Measurements from ENCODE around the gene CHKA.

CHKA gene

DNA sequence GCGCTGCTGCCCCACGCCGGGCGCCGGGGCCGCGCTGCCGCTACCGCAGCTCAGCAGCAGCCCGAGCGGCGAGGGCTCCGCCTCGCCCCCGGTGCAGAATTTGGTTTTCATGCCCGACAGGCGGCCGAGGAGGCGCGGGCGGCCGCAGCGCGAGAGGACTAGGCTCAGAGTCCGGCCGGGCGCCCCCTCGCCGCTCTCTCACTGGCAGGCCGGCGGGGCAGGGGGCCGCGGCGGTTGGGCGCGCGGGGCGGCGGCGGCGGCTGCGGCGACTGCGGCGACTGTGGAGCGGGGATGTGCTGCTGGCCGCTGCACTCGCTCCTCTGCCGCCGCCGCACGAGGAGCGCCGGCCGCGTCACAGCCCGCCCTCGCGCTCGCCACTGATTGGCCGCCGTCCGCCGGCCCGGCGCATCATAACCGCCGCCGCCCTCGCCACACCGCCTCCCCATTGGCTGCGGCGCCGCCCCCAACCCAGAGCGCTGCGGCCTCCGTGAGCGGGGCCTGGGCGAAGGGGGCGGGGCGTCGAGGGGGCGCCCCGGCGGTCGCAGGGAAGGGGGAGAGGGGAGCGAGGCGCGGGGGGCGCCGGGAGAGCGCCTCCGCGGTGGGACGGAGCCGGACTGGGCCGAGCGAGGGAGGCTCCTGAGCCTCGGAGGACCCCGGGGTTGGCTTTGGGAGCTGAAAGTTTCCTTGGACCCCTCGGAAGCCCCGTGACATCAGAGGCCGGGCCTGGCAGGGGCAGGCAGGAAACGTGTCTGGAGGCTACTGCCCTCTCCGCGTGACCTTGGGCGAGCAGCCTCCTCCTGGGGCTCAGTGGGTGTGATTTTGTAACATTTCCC lies at the start of gene CHKA:
CHKA (minus strand) TSS at position 322 of the 833 bp plus-strand sequence; CDS start at position 111, 211 bp downstream.
- DNase-seq (ENCODE audit: low read depth), result peak; percentile 39

DNA sequence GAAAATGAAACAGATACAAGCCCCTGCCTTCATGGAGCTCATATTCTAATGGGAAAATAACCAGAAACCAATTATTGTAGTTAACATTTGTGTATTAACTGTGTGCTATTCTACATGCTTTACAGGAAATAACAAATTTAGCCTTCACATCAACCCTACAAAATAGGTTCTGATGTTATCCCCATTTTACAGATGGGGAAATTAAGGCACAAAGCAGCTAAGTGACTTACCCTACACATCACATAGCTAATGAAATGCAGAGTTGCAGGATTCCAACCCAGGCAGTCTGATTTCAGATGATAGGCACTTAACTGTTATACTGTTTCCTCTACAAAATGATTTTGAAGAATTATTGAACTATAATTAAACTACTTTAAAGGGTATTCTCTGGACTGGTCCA lies 48.3 kb upstream of the CHKA start:
- DNase-seq (ENCODE audit: low read depth), result no peak

DNA sequence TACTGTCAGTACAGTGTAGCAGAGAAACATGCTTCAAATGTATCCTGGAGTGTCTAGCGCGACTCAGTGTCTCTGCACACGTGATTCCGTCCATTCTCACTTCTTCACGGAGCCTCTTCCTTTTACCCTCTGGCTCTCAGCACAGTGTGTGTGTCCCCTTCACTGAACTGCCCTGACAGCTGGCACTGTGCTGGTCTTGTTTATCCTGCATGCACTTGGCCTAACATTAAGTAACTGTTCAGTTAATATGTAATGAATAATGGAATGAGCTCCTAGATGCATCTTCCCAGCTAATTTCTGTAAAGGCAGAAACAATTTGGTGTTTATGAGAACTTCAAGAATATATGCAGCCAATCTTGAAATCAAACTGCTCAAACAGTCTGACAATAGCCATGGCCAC lies 47.5 kb upstream of the CHKA start:
- DNase-seq (ENCODE audit: low read depth), result no peak

DNA sequence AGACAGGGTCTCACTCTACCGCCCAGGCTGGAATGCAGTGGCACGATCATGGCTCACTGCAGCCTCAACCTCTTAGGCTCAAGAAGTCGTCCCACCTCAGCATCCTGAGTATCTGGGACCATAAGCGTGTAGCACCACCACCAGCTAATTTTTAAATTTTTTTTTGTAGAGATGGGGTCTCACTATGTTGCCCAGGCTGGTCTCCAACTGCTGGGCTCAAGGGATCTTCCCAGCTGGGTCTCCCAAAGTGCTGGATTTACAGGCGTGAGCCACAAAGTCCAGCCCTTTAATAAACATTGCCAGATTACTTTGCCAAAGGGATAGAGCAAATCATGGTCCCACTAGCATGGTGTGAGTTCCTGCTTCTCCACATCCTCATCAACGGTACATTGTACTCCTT lies 46.3 kb upstream of the CHKA start:
- no peak for DNase-seq (ENCODE audit: low read depth)

DNA sequence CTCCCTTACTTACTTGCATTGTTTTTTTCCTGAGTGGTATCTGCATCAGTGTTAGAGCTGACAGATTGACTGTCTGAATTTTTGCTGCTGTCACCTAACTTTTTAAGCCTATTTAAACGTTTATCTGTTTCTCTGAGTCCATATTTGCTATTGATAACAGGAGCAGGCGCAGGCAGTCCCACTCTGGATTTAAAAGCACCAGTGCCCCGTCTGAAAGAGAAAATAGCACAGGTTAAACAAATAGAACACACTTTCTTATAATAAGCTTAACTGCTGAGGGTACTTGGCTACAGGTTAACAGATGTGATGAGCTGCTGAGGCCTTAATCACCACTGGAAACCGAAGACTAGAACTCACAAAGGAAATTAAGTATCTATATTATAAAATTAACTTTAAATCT lies 45.8 kb upstream of the CHKA start:
- DNase-seq (ENCODE audit: low read depth), result no peak

DNA sequence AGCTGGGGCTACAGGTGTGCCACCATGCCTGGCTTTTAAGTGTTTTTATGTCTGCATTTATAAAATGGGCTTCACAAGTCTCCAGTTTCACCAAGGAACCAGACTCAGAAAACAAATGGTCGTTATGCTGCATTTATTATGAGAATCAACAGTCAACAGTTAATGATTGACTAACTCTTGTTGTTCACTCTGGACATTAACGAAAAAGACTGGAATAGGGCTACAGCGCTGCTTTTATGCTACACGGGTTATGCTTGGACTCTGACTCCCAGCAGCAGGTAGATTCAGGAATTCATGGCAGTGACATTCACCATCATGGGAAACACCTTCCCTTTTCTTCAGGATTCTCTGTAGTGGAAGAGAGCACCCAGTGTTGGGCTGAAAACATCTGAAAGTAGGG lies 44.4 kb upstream of the CHKA start:
- no peak for DNase-seq (ENCODE audit: low read depth)

DNA sequence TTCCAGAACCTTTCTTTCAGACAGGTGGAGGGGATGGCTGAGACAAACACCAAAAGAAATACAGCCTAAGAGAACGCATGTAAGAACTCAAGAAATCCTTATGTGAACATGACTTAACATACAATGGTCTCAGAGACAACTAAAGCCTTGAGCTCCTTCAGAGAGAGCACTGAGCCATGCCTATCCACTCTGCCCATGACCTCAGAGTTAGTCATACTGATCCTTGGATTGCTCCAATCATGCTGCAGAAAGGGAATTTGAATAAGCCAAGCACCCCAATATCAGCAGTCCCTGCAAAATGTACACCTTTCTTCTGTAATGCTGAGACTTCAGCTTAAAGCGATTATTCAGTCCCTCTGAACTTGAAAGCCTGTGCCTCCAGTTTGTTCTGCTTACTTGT lies 43.2 kb upstream of the CHKA start:
- no peak for DNase-seq (ENCODE audit: low read depth)

DNA sequence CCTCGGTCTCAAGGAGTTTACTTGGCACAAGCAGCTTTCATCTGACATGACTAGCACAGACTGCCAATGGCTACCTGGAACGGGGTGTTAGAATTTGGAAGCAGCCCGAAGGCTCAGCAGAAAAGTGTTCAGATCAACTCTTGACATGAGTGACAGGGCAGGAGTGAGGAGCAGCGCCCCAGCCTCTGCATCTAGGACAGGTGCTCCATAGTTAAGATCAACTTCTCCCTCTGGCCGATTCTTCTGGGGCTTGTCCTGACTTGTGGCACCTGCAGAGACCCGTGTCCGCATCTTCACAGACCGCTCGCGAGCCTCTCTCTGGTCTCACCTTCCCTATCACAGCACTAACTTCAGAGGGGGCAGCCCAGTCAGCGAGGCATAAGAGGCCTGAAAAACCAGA lies 42.5 kb upstream of the CHKA start:
- no peak for DNase-seq (ENCODE audit: low read depth)

DNA sequence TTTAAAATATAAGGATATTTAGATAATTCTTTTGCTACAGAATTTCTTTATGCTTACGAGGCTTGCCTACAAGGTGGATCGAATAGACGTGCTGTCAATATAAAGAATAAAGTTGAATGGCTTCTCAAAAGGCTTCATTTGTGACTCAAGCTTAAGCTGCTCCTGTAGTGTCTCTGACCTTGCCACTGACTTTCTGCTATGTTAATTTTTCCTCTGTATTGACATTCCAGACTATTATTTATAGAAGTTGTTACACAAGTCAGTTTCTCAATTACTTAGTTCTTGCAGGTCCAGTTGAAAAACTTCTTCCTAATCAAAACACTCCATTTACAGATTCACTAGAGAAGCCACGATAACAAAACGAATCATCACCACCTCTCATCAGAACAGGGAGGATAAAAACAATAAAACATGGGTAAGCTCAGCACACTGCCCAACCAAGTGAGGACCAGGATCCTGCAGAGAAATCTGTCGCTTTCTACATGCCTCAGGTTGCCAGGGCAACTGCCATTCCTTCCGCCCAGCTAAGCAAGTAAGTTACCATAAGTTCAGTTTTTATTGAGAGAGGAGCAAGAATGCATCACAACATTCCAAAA lies 39.0 kb upstream of the CHKA start:
- peak; percentile 18 for DNase-seq (ENCODE audit: low read depth)

DNA sequence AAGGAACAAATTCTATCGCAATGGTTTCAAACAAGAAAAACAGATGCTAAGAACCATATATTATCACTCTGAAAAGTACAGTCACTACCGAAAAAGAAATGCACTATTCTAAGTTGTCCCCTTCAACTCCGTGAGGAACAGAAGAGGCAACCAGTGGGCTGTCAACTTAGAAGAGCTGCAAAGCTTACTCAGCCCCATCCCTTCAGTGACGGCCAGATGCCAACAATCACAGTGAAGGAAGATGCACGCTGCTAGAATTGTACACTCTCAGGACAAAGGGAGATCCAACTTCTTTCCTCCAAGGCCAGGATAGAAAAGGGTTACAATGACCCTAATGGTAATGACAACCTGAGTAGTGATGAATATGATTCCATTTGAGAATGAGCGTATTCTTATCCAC lies 38.5 kb upstream of the CHKA start:
- DNase-seq (ENCODE audit: low read depth), result no peak

DNA sequence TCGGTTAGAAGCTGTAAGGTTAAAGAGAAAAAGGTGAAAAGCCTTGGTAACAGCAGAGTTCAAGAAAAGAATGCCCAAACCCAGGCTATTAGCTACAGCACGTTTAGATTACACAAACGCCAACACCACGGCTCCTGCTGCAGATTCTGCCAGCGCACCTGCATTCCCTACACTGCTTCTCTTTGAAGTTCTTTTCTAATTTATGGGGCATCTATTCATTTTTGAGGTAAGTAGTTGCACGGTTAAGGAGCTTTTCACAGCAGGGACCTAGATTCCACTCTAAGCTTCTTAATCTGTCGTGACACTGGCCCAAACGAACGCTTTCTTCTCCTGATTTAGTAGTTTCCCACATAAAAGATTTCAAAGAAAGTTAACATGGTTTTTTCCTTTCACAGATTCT lies 38.0 kb upstream of the CHKA start:
- no peak for DNase-seq (ENCODE audit: low read depth)

DNA sequence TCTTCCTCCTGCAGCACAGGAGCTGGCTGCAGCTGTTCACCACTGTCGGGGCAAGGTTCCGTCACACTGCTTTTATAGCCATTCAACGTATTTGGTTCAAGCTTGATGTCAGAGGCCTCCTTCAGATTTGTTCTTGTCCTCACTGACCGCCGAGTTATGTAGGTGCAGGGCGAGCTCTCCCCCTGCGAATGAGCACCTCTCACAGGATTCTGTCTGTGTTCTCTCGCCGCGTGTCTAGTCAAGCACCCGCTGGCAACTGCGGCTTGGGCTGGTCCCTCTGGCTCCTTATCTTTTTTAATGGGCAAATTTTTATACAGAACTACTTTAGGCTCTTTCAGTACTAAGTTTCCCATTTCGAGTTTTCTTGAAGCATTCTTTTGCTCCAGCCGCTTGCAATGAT lies 37.4 kb upstream of the CHKA start:
- DNase-seq (ENCODE audit: low read depth), result no peak

DNA sequence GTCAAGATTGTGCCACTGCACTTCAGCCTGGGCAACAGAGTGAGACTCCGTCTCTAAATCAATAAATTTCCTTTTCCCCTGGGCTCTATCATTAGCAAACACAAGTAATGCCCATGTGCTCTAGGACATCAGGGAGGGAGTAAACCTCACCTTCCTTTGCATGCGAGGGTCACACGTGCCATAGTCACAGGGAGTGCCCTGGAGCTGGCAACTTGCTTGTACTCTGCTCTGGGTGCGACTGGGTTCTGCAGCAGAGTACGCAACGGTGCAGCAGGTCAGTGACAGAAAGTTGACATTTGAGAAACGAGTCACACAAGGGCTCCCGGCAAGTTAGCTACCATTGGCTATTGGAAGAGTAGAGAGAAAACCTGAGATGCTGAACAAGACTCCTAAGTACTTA lies 32.6 kb upstream of the CHKA start:
- no peak for DNase-seq (ENCODE audit: low read depth)

DNA sequence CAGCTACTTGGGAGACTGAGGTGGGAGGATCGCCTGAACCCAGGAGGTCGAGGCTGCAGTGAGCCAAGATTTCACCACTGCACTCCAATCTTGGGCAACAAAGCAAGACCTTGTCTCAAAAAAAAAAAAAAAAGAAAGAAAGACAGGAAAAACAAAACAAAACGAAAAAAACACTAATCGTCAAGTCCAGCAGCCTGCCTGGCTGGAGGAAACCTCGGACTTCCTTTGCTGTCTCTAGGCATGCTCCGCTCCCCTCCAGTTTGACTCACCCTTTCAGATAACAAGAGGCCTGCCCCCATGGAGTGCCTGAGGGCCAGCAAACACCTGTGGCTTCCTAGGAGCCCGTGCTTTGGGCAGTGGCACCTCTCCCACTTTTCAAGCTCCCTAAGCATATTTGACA lies 28.8 kb upstream of the CHKA start:
- DNase-seq (ENCODE audit: low read depth), result no peak

DNA sequence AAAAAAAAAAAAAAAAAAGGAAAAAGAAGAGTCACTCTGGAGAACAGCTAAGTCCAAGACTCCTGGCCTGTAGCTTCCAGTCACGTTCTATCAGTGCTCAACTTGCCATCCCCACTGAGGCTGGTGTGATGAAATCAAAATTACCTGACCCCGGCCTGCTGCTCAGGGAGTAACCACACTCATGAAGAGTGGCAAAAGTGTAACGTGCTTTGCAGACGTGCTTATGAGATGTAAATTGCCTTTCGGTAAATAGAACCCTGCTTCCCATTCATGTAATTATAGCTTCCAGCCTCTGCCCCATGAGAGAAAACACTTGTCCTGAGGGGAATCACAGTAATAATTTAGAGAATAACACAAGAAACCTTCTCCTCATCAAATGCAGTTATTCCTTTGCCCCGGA lies 28.2 kb upstream of the CHKA start:
- no peak for DNase-seq (ENCODE audit: low read depth)

DNA sequence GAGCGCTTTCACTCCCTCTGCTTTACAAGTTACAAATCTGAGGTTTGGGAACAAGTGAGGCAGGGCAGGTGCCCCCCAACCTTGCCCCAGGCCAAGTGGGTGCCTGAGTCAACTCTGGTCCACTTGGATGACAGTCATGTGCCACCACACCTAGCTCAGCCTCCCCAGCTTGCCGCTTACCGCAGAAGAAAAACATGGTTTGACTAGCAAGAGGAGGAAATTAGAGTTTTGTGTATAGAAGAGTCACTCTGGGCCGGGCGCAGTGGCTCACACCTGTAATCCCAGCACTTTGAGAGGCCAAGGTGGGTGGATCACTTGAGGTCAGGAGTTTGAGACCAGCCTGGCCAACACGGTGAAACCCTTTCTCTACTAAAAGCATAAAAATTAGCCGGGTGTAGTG lies 27.7 kb upstream of the CHKA start:
- no peak for DNase-seq (ENCODE audit: low read depth)

DNA sequence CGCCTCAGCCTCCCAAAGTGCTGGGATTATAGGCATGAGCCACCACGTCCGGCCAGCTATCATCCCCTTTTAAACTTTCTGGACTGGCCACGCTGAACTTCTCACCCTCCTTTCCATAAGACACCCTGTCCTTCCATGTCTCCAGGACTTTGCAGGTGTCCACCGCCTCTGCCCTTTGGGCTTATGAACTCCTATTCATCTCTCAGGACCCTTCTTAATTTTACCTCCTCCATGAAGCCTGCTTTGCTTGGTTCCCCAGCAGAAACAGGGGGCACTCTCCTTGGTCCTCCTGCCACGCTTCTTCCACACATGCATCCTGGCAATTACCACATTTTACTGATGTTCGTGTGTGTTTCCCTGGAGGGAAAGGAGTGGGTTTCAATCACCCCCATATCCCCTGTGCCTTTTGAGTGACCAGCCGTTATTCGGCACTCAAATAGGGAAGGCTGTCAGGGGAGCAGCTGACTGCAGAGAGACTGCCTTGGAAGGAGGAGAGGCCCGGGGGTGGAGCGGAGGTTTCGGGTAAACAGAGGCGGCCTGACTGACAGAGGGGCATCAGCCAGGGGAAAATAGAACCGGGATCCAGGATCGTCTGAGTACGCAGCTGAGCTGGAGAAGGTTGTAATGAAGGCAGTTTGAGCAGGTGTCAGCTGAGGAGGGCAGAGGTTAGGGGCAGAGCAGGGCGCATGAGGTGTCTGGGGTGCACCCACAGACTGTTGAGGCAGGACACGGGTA lies 27.1 kb upstream of the CHKA start:
- DNase-seq (ENCODE audit: low read depth), result no peak

DNA sequence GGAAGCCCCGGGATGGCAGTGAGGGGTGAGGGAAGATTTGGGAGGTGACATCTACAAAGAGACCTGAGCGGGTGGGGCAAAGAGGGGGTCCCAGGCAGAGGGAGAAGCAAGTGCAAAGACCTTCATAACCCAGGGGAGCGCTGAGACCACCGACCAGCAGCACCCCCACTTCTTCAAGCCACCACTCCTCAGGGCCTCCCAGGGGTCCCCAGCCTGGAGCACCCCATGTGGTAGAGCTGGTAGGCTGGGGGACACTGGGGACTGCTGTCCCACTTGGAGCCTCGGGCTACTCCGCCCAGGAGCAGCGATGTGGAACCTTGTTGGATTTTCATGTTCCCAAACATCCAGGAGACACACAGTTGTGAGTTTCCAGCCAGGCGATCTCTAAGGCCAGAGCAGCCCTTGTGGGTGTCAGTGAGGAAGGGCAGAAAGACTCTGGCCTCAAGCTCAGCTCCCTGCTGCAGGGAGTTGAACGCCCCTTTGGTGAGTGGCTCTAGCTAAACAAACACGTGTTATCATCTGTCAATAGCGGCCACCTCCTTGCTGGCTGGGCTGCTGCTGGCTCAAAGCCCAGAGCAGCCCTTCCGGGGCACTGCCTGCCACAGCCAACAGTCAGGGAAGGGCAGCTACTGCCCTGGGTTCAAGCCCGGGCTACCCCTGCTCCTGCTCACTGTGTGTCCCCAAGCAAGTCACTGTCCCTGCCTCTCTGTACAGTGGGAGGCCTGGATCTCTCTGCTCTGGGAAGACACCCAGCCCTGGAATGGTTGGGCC lies 25.7 kb upstream of the CHKA start:
- DNase-seq (ENCODE audit: low read depth), result no peak

DNA sequence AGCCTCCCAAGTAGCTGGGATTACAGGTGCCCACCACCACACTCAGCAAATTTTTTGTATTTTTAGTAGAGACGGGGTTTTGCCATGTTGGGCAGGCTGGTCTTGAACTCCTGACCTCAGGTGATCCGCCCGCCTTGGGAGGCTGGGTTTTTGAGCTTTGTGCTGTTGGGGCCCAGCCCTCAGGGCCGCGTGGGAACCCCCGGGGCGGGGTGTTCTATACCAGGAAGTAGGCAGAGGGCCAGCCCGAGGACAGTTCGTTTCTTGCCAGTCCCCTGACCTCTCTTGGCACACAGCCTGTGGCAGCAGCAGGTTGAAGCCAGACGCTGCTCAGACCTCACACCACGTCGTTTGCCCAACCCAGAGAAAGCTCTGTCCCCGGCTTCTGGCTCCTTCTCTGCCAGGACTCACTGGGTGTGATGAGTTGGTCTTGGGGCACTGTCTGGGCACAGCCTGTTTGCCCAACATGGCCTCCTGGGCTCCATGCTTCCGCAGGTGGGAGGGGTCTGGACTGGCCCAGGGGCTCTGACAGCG lies 24.9 kb upstream of the CHKA start:
- no peak for DNase-seq (ENCODE audit: low read depth)

DNA sequence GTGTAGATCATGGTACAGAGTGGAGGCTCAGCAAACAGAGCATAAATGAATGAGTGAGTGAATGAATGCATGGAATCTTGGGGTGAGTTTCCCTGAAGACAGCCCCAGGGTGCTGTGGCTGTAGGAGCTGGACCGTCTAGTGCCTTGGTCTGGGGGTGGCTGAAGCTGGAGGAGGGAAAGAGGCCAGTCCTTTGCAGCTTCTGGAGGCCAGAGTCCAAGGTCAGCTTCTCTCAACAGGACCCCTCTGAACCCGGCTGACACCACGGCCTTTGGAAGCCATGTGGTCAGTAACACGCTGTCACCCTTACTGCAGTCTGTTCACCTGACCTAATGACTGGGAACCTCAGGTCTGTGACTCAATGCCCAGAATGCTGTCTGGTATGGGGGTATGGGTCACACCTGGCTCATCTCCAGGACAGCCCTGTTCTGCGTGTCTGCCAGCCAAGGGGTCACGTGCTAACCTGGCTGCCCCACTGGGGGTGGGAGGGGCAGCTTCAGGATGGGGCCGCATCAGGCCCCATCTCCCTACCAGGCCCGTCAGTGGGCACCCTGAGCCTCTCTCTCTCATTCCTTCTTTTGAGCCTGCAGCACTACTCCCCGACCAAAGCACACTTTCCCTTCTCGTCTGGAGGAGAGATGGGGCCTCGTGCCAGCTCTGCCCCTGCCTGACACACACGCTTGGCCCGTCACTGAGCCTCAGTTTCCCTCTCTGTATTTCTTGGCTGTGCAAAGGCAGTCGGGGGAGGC lies 24.1 kb upstream of the CHKA start:
- no peak for DNase-seq (ENCODE audit: low read depth)

DNA sequence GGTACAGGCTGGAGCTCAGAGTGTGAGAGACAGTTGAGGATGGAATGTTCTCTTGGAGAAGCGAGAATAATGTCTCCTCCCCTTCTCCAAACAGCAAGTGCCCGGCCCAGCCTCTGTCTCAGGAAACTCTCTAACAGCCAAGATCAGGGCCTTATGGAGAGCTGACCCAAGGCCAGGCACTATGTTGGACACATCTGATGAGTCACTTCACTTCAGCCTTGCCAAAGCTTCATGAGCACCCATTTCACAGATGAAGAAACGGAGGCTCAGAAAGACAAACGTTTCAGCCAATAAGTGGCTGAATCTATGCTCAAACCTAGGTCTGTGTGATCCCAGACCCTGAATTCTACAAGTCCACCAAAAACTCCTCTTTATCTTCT lies 22.1 kb upstream of the CHKA start:
- DNase-seq (ENCODE audit: low read depth), result no peak
